Activated naive CD8-positive, alpha-beta T cell (primary cell): ENCODE measurements around the gene TRMT2B.

ENCODE experiments used
- H3K27ac Mint-ChIP-seq: one replicate; pipeline ENCODE4 v1.8.0; 2021; ENCODE audit warnings: mixed read lengths
- H3K27me3 Mint-ChIP-seq: one replicate; pipeline ENCODE4 v1.8.0; 2021; ENCODE audit warnings: mixed read lengths
- H3K36me3 Mint-ChIP-seq: one replicate; pipeline ENCODE4 v1.8.0; 2021; ENCODE audit warnings: mixed read lengths
- H3K4me1 Mint-ChIP-seq: one replicate; pipeline ENCODE4 v1.8.0; 2021; ENCODE audit warnings: low read depth, mixed read lengths
- H3K4me3 Mint-ChIP-seq: one replicate; pipeline ENCODE4 v1.8.0; 2021; ENCODE audit warnings: mild to moderate bottlenecking, mixed read lengths
- H3K9me3 Mint-ChIP-seq: one replicate; pipeline ENCODE4 v1.8.0; 2021; ENCODE audit warnings: low read depth, mixed read lengths

Gene TRMT2B

DNA sequence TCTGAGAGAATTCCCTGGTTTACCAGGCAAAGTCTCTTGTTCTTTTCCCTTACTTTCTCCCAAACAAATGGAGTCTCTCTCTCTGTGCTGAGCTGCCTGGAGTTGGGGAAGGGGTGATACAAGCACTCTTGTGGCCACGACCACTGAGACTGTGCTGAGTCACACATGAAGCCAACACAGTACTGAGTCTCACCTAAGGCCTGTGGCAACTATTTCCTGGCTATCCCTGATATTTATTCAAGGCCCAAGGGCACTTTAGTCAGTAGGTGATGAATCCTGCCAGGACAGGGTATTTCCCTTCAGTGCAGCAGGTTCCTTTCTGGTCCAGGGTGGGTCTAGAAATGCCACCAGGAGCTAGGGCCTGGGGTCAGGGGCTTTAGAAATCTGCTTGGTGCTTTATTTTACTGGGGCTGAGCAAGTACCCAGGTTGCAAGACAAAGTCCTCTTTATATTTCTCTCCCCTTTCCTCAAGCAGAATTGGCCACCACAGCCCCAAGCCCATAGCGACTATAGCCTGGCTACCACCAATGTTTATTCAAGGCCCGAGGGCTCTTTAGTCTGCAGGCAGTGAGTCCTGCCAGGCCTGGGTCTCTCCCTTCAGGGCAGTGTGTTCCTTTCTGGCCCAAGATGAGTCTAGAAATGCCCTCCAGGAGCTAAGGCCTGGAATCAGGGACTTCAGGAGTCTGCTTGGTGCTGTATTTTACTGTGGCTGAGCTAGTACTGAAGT lies 71.9 kb downstream of the TRMT2B start:
- Mint-ChIP-seq H3K9me3 (no peaks in the 10 kb centered on the region), H3K4me3 (no peak overlapping the region), H3K27me3 (no peaks in the 10 kb centered on the region), H3K27ac (no peak overlapping the region), H3K36me3 (peaks cover 6% of the 10 kb centered on the region), H3K4me1 (no peaks in the 10 kb centered on the region)

DNA sequence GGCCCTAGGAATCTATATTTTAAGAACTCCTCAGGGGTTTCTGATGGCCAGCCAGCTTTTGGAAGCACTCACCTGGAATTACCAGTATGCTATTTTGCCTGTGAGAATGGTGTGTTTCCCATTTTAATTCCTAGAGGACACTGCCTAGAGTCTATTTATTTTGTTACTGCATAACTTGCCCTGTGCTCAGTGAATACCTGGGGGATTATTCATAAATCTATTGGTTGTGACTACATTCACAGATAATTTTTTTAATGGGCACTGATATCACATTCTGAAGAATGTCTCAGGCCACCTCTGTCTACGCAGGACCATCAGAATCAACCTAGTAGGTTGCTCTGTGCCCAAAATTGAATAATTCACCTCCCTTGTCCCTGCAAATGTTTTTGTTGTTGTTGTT lies 75.7 kb downstream of the TRMT2B start:
- no peak overlapping the region for H3K27ac Mint-ChIP-seq
- no peaks in the 10 kb centered on the region for H3K27me3 Mint-ChIP-seq
- no peak overlapping the region for H3K4me3 Mint-ChIP-seq
- no peaks in the 10 kb centered on the region for H3K9me3 Mint-ChIP-seq
- H3K36me3 Mint-ChIP-seq = peaks cover 6% of the 10 kb centered on the region
- H3K4me1 Mint-ChIP-seq = no peaks in the 10 kb centered on the region

DNA sequence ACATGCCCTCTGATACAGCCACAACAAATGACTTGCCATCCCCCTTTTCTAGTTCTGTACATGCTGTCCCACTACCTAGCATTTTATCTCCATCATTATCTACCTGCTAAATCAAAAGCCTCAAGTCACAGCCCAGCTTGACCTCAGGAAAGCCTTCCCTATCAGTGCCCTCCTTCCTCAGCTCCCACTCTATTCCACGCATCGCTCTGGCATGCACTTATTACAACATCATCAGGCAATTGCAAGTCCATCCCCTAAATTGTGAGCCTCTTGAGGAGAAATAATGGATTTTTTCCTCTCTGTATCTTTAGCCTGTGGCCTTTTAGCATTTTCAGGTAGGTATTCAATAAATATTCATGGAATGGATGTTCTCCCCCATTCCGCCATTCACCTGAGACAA lies 76.7 kb downstream of the TRMT2B start:
- H3K36me3 Mint-ChIP-seq = peaks cover 6% of the 10 kb centered on the region
- no peak overlapping the region for H3K27ac Mint-ChIP-seq
- H3K9me3 Mint-ChIP-seq = no peaks in the 10 kb centered on the region
- H3K4me3 Mint-ChIP-seq = no peak overlapping the region
- H3K4me1 Mint-ChIP-seq = no peaks in the 10 kb centered on the region
- no peaks in the 10 kb centered on the region for H3K27me3 Mint-ChIP-seq

DNA sequence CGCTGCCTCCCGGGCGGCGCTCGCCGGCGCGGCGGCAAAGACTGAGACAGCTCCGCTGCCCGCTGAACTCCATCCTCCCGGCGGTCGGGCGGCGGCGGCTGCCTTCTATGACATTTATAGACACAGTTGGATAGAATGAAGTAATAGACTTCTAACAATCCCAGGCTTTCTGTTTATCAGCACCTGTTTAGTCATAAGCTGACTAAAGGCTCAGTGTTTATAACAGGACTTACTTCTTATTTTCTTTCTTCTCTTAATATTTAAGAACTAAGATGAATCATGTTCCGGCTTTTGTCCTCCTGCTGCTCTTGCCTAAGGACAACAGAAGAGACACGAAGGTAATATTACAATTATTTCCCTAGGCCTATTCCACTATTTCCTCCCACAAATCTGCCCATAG lies 78.5 kb downstream of the TRMT2B start:
- Mint-ChIP-seq H3K27ac (no peak overlapping the region), H3K27me3 (no peaks in the 10 kb centered on the region), H3K9me3 (no peaks in the 10 kb centered on the region), H3K4me3 (no peak overlapping the region), H3K36me3 (peaks cover 3% of the 10 kb centered on the region), H3K4me1 (no peaks in the 10 kb centered on the region)

DNA sequence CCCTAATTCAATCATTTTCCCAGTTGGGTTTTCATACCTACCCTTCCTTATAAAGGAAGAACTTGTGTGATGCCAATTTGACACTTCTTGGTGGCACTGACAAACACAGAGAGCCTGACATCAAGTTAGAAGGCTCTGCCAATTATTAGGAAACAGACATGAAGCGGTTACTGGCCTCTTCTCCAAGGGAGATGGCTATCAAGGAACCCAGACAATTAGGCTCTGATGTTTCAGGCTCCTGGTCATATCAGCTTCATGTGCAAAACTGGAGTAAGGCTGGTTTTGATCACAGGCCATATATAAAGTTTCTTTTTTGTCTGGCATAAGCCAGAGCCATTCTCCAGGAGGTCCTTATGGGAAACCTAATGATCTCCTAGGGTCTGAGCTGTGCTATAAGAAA lies 82.0 kb downstream of the TRMT2B start:
- Mint-ChIP-seq H3K4me1 (no peaks in the 10 kb centered on the region), H3K4me3 (no peak overlapping the region), H3K27me3 (no peaks in the 10 kb centered on the region)

DNA sequence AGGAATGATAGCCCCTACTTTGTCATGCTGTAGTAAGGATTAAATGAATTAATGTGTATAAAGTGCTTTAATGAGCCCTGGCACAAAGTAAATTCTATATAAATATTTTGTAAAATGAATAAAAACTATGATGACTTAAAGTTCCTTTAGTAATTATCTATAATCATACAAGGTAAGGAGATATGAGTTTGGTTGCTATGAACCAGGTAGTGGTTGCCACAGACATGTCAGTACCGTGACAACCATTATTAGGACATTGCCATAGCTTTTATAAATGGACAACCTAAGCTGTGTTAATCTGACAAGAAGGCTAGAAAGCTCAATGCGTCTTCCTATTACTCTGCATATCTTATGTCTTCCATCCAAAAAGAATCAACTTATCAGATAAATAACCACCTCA lies 82.5 kb downstream of the TRMT2B start, which contains the start of gene ARL13A:
TSS of gene ARL13A (plus strand) at position 301 of the 400 bp plus-strand sequence. CDS start 3,982 bp downstream, outside the sequence.
- no peaks in the 10 kb centered on the region for H3K27me3 Mint-ChIP-seq
- no peaks in the 10 kb centered on the region for H3K4me1 Mint-ChIP-seq
- no peak within 1 kb of the TSS for H3K4me3 Mint-ChIP-seq
- no peaks in the 10 kb centered on the region for H3K9me3 Mint-ChIP-seq
- no peak within 1 kb of the TSS for H3K27ac Mint-ChIP-seq
- no peaks in the 10 kb centered on the region for H3K36me3 Mint-ChIP-seq

More for the DNA sequence above, 82.0 kb downstream of the TRMT2B start:
- Mint-ChIP-seq H3K9me3 (no peaks in the 10 kb centered on the region), H3K36me3 (no peaks in the 10 kb centered on the region), H3K27ac (no peak overlapping the region)

DNA sequence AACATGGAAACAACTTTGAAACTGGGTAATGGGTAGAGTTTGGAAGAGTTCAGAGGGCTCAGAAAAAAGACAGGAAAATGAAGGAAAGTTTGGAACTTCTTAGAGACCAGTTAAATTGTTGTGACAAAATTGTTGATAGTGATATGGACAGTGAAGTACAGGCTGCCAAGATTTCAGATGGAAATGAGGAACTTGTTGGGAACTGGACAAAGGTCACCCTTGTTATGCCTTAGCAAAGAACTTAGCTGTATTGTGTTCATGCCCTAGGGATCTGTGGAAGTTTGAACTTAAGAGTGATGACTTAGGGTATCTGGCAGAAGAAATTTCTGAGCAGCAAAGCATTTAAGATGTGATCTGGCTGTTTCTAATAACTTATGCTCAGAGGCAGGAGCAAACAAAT lies 87.5 kb downstream of the TRMT2B start:
- Mint-ChIP-seq H3K36me3 (no peaks in the 10 kb centered on the region), H3K27ac (no peak overlapping the region), H3K4me3 (no peak overlapping the region), H3K9me3 (no peaks in the 10 kb centered on the region), H3K27me3 (no peaks in the 10 kb centered on the region), H3K4me1 (no peaks in the 10 kb centered on the region)

DNA sequence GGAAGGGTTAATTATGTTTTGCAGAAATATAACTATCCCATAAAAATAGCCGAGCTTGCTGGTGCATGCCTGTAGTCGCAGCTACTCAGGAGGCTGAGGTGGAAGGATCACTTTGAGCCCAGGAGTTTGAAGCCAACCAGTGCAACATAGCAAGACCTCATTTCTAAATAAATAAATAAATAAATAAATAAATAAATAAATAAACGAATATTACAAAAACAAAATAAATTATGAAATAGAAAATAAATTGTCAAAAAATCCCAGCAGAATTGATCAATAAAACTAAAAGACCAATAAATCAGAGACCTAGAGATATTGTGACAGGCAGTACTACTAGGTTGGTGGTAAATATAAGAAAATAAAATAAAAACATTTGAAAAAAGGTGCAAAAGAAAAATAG lies 89.1 kb downstream of the TRMT2B start:
- Mint-ChIP-seq H3K36me3 (no peaks in the 10 kb centered on the region), H3K27me3 (no peaks in the 10 kb centered on the region), H3K4me1 (no peaks in the 10 kb centered on the region), H3K27ac (no peak overlapping the region), H3K9me3 (no peaks in the 10 kb centered on the region), H3K4me3 (no peak overlapping the region)
